K562 (cell line): Measurements from ENCODE around the gene IMMP1L. TPM values are rescaled to one million over a fixed set of nuclear protein-coding genes. Genes with fewer than 3 reads are reported as not detected.

Source experiments
- BRD4 ChIP-seq: fragments of 200-600 bp; sonication (generic); IDR thresholded peaks from 2 replicates; pipeline ENCODE4 v1.6.1; 2017; ENCODE audit warnings: inconsistent platforms
- CBX1 ChIP-seq: sonication (generic); IDR thresholded peaks from 2 replicates; pipeline ENCODE4 v1.6.1; 2016; ENCODE audit warnings: antibody characterized with exemption, low read depth, mild to moderate bottlenecking
- CC2D1A ChIP-seq: fragments of 450-650 bp; IDR thresholded peaks from 2 replicates; pipeline ENCODE4 v1.6.1; 2017; ENCODE audit warnings: mild to moderate bottlenecking
- DPF2 ChIP-seq: fragments of 450-650 bp; IDR thresholded peaks from 2 replicates; pipeline ENCODE4 v1.6.1; 2016
- ERF ChIP-seq: fragments of 450-650 bp; formaldehyde crosslinking; IDR thresholded peaks from 2 replicates; pipeline ENCODE4 v1.4.0; 2020; ENCODE audit warnings: mild to moderate bottlenecking, mixed read lengths
- FOXP4 ChIP-seq: sonication (generic); formaldehyde crosslinking; IDR thresholded peaks from 2 replicates; pipeline ENCODE4 v1.8.0; 2022; ENCODE audit warnings: mild to moderate bottlenecking, missing genetic modification reagents, borderline replicate concordance
- HNRNPL ChIP-seq: fragments of 200-400 bp; formaldehyde crosslinking; IDR thresholded peaks from 2 replicates; pipeline ENCODE4 v1.6.1; 2017; ENCODE audit warnings: low read depth, mild to moderate bottlenecking, low read length
- KAT7 ChIP-seq: sonication (generic); formaldehyde crosslinking; IDR thresholded peaks from 2 replicates; pipeline ENCODE4 v1.8.0; 2022; ENCODE audit warnings: missing genetic modification reagents, mild to moderate bottlenecking, borderline replicate concordance
- MAFG ChIP-seq: fragments of 450-650 bp; conservative IDR thresholded peaks from 2 replicates; pipeline ENCODE4 v1.6.1; 2016; ENCODE audit warnings: missing genetic modification characterization, missing compliant biosample characterization
- NCOA4 ChIP-seq: fragments of 450-650 bp; IDR thresholded peaks from 2 replicates; pipeline ENCODE4 v1.6.1; 2018; ENCODE audit warnings: mild to moderate bottlenecking; ENCODE audit not compliant: partially characterized antibody
- NR1H2 ChIP-seq: sonication (generic); formaldehyde crosslinking; IDR thresholded peaks from 2 replicates; pipeline ENCODE4 v1.4.0; 2020; ENCODE audit warnings: mild to moderate bottlenecking, missing genetic modification reagents
- POU5F1 ChIP-seq: fragments of 150-350 bp; IDR thresholded peaks from 2 replicates; pipeline ENCODE4 v1.6.1; 2014; ENCODE audit warnings: borderline replicate concordance, low read length, low read depth, mild to moderate bottlenecking; ENCODE audit not compliant: partially characterized antibody
- RBM17 ChIP-seq: fragments of 200-400 bp; formaldehyde crosslinking; IDR thresholded peaks from 2 replicates; pipeline ENCODE4 v1.6.1; 2017; ENCODE audit warnings: low read depth, mild to moderate bottlenecking, low read length, borderline replicate concordance
- SMARCE1 ChIP-seq: fragments of 450-650 bp; IDR thresholded peaks from 2 replicates; pipeline ENCODE4 v1.7.1; 2016; ENCODE audit warnings: mild to moderate bottlenecking
- TBL1XR1 ChIP-seq, 2 experiments: IDR thresholded peaks; 2 replicates each; pipeline ENCODE4 v1.6.1; 2012; ENCODE audit warnings: improper control_type of control experiment in 2 of 2, low read length in 2 of 2, mild to moderate bottlenecking in 1 of 2
- VEZF1 ChIP-seq: fragments of 200-800 bp; sonication (Bioruptor generic); IDR thresholded peaks from 2 replicates; pipeline ENCODE4 v1.6.1; 2017; ENCODE audit warnings: missing genetic modification characterization, missing compliant biosample characterization
- ZNF224 ChIP-seq: sonication (generic); formaldehyde crosslinking; IDR thresholded peaks from 2 replicates; pipeline ENCODE4 v1.8.0; 2022; ENCODE audit warnings: mild to moderate bottlenecking, missing genetic modification reagents
- ZNF318 ChIP-seq, 2 experiments: fragments of 450-650 bp; IDR thresholded peaks; 2 replicates each; pipeline ENCODE4 v1.6.1; 2016; ENCODE audit warnings: mild to moderate bottlenecking in 2 of 2, borderline replicate concordance in 1 of 2, low read depth in 1 of 2, moderate library complexity in 1 of 2
- polyA plus RNA-seq, 8 experiments: library from polyadenylated mRNA; depleted of rRNA in 4 of 8; stranded (reverse) in 5 of 8; unstranded in 3 of 8; fragments of >200 nt; fragmentation: Nextera tagmentation in 2 of 8; fragmentation: Illumina TruSeq in 1 of 8; extraction: Ambion mirVana in 2 of 8; extraction: Trizol in 1 of 8; gene quantifications; 2 replicates each; pipeline versions ENCODE4 v1.2.1 to v1.2.3, GENCODE V29; 2011 to 2014; ENCODE audit warnings: inconsistent platforms in 1 of 8, missing spikeins in 1 of 8
- total RNA-seq, 7 experiments: library from RNA; depleted of rRNA in 6 of 7; stranded (reverse); fragments of >200 nt in 6 of 7; fragmentation: Illumina TruSeq in 2 of 7; extraction: Trizol in 2 of 7; gene quantifications; 2 replicates each; pipeline versions ENCODE4 v1.2.1 to v1.2.3, GENCODE V29; 2011 to 2021; ENCODE audit warnings: low replicate concordance in 1 of 7

IMMP1L gene
- total and polyA plus RNA-seq, 9 of the 15 experiments (the other 6 are each of a cell fraction or from before 2014, with no cell fraction given), result 56.0 to 245 (median 169) TPM

GRCh38 chr11:31419138-31419537 lies 90.3 kb downstream of the IMMP1L start (continued):
- no peak for TF ChIP-seq FOXP4 (CRISPR knock-in tag)
- TF ChIP-seq MAFG (tag), result no peak
- no peak for TF ChIP-seq KAT7 (CRISPR knock-in tag)
- TF ChIP-seq ZNF318 (IDR thresholded peaks at IDR 0.05; ENCODE audit: borderline replicate concordance in 1 of 2, low read depth in 1 of 2), result no peak
- no peak for TF ChIP-seq CBX1
- TF ChIP-seq SMARCE1, result 0 out of 2 replicates have a peak, but pooled peaks have one; percentile 24
- TF ChIP-seq HNRNPL, result no peak
- peak; percentile 35; the same call in 1 of the 2 replicates for TF ChIP-seq VEZF1
- 0 out of 4 replicates have a peak, but pooled peaks of 1 of the 2 experiments have one; percentile 7 for TF ChIP-seq TBL1XR1 (IDR thresholded peaks at IDR 0.05; ENCODE audit: low read length in 2 of 2)
- no peak for TF ChIP-seq POU5F1
- no peak for TF ChIP-seq NR1H2 (CRISPR knock-in tag)
- TF ChIP-seq ZNF224, result no peak
- TF ChIP-seq ERF (CRISPR knock-in tag), result no peak
- TF ChIP-seq BRD4, result no peak
- TF ChIP-seq NCOA4, result no peak
- TF ChIP-seq DPF2, result peak; percentile 47; the same call in 1 of the 2 replicates
- TF ChIP-seq RBM17, result no peak
- peak; percentile 25; the same call in 1 of the 2 replicates for TF ChIP-seq CC2D1A
